Stimulated activated CD8-positive, alpha-beta memory T cell treated with anti-CD3 and anti-CD28 coated beads, Interleukin-2, amount 100 ng/mL, for 1 hour (primary cell): ENCODE measurements around the gene DDX17.
A peak's percentile ranks its signal among the peaks of the same experiment; 100 is the strongest.
"Not testable (repeated sequence)": the region's sequence is repeated elsewhere in the genome, so short reads cannot be mapped to it uniquely, and the experiment has no call there.

ENCODE experiments used
- DNase-seq, 2 donors: peaks; one replicate each; pipeline ENCODE4 v3.0.0-alpha.2; 2020; ENCODE audit warnings: low read depth in 2 of 2

The DDX17 gene

DNA sequence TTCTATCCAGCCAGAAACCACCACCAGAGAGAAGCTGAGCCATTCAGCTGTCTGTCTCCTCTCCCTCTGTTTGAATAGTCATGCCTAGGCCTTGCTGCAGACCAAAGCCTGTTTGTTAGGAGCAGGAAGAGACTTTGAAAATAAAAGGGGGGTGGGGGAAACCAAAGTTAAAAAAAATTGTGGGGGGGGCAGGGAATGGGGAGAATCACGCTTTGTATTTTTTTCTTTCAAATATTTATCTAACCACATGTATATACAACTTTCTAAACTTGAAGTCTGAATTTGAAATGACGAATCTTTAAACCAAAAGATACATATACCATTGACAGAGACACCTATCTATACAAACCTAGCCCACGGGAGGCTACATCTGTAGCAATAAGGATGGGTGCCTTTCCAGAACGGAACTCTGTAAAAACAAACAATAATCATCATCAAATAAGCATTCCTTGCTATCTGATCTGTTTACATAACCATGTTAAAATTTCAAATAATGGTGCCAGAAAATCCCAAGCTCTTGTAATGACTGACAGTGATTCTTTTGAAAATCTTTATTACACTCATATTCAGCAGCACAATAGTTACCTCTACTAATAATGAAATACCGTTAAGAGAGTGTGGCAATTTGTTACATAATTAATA lies 14.3 kb downstream of the DDX17 start:
- no peak for DNase-seq

DNA sequence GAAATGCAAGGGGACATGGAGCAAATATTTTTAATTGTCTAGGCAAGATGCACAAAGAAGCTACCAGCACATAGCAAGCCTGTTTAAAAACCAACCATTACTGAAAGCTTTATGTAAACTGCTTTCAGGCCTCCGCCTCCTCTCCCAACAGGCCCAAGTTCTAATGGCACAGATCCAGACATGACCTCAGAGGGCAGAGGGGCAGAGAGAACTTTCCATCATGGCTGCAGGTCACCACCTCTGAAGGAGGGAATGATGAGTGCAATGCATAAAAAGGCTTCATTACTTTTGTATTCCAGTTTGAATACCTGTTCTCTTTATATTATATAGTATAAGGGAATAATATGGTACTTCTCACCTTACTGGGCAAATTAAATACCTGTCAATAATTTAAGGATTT lies 15.2 kb downstream of the DDX17 start:
- DNase-seq = no peak

DNA sequence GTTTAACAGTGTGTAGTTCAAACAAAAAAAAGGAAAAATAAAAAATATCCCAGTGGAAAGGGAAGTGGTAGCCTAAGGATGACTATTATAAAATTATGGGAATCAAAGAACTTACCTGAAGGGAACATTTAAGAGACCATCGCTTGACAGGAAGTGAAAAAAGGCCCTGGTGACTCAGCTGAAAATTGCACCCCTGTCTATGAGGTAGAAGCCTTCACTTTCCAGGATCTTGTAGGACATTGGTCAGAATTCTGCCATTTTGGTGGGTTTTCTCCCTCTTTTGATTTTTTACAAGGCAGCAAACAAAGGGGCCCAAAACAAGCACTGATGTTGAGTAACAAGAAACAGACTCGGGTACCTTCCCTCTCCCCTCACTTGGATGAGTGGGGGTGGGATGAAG lies 15.6 kb downstream of the DDX17 start:
- no peak for DNase-seq

DNA sequence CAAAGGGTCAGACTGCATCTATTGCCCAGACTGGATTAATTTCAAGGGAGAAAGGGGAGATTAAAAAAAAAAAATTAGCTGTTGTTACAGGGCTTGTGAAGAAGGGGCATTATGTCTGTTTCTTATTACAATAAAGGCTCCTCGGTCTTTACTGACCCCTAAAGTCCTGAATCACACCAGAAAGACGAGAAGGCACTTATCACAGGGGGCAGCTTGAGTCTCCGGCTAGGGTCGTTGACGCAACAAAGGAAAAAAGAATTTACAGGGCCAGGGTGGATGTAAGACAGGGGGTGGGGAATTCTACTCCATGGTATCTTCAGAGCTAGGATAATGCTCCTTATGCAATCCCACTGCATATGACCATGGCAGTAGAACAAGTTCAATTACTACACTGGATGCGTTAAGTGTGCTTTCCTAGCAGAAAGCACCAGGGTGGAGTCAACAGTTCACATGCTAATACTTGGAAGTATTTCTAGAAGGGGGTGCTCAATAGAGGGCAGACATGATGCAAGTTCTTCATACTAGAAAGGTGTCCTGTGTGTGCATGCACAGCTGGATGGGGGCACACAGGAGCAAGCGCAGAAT lies 16.5 kb downstream of the DDX17 start:
- no peak for DNase-seq

DNA sequence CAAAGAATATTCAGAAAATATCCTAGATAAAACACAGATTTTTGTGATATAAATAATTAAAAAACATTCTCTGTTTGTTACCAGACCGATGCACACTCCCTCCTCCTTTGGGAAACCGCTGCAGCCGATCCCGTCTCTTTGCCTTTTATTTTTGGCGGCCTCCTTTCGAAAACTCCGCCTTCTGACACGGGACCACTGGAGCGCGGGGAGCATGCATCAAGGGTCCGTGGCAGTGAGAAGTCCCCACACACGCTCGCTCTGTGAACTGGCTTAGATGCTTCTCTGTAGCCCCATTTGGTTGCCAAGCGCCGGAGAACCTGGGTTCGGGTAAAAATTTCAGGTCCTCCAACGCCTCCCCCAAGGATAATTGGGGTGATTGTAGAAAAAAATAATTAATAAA lies 17.0 kb downstream of the DDX17 start:
- DNase-seq = no peak

DNA sequence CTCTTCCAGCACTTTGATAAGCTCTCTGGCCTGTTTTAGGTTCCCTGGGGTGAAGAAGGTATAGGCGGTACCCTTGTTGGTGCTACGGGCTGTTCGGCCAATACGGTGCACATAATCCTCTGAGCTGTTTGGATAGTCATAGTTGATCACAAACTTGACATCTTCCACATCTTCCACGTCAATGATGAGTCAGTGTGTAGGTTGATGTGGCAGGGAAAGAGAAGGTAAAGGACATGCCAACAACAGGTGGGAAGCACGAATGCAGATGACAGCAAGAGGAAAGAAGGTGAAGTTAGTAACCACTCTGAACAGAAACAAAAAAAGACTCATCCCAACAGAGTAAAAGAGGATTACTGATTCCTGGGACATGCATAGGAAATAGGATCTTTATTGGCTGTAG lies 18.2 kb downstream of the DDX17 start:
- DNase-seq = no peak

DNA sequence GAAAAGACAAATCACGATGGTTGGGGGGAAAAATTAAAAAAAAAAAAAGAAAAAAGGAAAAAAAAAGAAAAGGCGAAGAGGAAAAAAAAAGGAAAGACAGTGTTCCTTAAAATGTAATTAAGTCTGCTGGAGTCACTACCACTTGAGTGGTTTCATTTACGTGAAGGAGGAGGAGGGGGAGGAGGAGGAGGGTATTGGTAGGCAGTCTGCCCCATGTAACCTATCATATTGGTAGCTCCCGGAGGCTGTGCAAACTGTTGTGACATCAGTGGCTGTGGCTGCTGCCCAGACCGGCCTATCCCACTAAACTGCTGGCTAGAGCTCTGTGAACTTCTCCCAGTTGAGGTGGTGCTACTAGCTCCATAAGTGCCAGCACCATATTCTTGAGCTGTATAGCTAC lies 20.3 kb downstream of the DDX17 start:
- DNase-seq = no peak

DNA sequence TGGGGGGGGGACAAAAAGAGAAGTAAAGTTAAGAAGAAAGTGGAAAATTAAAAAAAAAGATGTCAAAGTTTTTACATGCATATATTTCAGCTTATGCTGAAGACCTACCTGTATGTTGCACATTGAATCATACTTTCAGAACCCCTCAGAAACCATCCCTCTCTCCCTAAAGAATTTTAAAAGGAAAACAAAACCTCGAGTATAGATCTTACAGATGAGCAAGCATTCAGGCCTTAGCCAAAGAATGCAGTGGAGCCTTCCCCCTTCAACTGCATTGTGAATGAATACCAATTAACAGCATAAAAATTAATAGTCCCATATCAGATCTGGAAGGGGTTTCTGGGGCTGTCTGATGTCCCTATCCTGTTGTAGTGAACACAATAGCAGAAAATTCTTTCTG lies 21.9 kb downstream of the DDX17 start:
- no peak for DNase-seq

DNA sequence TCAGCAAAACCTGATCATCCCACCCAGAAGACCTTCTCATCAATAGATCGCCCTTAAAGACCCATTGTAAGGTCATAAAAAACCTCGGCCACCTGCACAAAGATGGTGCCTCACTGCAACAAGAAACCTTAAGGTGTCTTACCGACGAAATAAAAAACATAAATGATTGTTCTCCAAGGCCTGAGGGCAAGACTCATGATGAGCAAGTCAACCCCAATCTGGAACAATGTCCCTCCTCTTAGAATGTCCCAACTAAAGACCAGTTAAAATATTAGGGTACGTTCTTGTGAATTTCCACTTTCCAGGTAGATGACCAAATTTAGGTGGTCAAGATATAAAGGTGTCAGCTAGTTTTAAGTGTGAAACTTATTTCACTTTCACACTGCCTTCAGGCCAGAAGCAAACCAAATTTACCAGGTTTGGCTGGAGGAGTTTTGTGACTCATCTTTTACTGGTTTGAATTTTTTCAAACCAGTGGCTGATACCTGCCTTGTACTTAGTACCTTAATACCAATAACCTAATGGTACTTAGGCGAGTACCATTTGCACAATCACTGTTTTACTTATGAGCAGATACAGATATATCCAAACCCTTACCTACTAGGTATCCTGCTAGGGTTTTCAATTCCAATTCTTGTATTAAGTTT lies 23.3 kb downstream of the DDX17 start:
- DNase-seq = no peak

DNA sequence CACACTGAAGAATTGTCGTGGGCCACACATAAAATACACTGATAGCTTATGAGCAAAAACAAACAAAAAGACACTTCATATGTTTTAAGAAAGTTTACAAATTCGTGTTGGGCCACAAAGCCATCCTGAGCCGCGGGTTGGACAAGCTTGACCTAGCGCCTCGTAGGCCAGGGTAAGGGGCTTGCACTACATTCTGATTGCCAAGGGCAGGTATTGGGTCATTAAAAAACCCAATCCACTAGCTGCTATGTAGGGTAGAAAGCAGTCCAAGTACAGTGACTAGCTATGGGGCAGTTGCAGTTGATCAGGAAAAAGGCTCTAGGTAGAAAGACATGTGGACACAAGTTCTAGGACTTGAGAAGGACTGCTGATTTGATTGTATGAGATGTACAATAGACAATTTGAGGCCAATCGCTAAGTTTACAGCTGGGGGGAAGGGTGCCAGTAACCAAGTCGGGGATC lies 24.2 kb downstream of the DDX17 start:
- DNase-seq = no peak

DNA sequence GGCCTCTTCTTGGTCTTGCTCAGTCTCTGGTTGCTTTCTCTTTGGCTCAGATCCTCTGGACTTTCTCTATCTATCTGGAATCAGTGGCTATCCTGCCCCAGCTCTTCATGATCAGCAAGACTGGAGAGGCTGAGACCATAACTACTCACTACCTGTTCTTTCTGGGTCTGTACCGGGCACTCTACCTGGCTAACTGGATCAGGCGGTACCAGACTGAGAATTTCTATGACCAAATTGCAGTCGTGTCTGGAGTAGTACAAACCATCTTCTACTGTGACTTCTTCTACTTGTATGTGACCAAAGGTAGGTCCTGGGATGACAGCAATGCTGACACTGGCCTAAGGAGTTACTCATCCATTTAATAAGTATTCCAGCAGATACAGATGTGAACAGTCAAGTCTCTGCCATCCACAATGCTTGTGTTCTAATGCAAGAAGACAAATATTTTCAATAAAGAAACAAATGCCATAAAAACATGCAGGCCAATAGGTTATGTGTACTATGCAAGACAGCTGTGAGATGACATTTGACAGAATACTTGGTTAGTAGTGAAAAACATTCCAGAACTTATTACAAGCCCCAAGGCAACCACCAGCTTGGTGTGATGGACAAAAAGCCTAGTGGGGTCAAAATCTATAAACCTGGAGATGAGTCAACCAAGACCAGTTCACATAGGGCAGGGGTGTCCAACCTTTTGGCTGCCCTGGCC lies 24.8 kb downstream of the DDX17 start:
- no peak for DNase-seq

DNA sequence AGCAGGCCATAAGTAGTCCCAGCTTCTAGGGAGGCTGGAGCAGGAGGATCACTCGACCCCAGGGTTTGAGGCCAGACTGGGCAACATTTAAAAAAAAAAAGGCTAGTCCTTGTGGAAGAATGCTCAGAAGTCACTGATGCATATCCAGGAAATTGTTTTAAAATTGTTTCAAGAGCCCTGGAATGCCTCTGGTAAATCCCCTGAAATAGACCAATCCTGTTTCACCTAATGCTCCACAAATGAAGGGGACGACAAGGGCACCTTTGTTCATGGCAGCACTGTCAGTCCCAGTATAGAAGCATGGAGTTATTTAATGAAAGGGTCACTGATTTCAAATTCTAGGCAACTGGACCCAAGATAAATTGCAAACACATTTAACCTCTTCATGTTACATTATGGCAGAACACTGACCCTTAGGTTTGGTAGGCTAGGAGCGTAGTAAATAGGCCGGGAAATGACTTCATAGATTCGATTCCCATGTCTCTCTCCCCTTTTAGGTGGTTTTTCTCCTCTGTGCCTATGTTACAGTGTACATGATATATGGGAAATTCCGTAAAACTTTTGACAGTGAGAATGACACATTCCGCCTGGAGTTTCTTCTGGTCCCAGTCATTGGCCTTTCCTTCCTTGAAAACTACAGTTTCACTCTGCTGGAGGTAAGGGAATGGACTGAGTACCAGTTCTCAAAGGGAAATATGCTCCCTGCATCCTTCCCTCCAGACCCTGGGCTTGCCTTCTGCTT lies 26.8 kb downstream of the DDX17 start:
- DNase-seq = no peak

DNA sequence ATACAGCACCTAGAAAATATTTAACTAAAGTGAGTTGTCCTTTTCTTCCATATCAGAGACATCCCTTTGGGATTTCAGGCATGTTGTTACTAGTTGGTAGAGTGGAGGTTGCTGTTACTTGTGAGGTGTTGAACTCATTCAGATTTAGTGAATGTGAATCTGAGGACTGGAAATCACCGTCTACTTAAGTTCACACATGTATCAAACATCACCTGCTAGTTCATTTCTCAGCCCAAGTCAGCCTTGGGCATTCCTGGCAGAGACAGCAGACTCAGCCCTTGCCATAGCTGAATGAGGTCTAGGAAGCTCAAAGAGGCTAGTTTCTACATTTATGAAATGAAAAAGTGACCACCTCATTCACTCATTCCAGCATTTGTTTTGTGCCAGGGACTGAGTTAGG lies 28.5 kb downstream of the DDX17 start:
- no peak for DNase-seq

DNA sequence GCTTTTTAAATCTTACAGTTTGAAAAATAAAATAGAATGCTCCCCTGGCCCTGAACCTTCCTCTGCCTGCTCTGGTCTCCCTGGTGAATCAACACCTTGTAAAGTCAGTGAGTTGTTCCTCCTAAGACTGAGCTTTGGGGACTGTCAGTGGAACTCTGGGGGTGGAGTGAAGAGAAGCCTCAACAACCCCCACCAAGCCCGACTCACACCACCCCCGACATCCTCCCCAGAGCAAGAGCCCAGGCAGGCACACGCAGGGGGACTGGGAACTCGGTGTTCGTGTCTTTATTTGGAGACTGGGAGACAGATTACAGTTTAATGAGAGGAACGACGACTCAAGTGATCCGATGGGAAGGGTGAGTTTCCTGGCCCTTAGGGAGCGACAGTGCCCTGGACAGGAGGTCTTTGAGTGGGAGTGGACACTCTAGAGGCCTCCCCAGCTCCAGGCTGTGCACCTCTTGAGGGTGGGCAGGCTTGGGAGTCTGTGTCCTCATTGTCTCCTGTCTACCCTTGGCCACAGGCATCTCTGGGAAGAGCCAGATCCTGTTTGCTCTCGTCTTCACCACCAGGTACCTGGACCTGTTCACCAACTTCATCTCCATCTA lies 32.0 kb downstream of the DDX17 start:
- no peak for DNase-seq

DNA sequence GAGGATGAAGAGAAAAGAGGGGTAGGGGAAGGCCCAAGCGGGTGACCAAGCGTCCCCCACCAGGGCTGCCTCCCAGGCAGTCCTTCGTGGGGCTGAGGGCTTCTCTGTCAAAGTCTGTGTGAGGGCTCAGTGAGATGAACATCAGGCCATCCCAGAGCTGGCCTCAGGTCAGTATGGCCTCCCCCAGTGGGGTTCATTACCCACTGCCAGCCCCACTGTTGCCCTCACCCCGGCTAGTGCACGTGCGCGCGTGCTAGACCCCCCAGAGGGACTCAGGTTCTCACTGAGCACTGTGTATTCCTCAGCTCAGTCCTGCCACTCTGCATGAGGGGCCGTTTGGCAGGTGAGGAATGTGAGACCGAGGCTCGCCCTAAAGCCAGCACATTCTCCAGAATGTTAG lies 34.9 kb downstream of the DDX17 start:
- no peak for DNase-seq

DNA sequence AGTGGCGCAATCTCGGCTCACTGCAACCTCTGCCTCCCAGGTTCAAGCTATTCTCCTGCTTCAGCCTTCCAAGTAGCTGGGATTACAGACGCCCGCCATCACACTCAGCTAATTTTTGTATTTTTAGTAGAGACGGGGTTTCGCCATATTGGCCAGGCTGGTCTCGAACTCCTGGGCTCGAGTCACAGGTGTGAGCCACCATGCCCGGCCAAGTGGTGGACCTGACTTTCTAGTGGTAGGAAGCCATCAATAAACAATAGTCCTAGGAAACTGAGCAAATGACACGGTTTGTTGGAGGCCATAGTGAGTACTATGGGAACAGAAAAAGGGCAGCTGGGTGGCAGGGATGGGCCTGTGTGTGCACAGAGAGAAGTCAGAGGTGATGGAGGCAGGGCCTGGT lies 35.9 kb downstream of the DDX17 start:
- DNase-seq = not testable (repeated sequence)

DNA sequence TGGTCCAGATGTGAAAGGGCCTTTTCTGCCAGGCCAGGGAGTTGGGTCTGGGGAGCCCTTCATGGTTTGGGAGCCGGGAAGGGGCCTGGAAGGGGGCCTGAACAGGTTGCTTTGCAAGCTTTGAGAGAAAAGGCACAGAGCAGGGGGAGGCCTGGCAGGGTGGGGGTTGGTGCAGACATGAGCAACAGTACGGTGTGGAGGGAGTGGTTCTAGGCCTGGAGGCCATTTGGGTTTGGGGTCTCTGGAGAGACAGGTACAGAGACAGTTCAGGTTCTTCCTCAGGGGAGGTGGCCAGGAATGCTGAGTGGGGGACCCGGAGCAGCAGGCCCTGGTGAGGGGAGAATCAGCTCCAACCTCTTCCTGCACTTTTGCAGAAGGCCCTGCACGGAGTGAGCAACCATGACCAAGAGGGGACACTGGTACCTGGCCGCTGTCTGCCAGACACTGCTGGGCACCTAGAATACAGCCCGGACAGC lies 36.8 kb downstream of the DDX17 start:
- DNase-seq = no peak

DNA sequence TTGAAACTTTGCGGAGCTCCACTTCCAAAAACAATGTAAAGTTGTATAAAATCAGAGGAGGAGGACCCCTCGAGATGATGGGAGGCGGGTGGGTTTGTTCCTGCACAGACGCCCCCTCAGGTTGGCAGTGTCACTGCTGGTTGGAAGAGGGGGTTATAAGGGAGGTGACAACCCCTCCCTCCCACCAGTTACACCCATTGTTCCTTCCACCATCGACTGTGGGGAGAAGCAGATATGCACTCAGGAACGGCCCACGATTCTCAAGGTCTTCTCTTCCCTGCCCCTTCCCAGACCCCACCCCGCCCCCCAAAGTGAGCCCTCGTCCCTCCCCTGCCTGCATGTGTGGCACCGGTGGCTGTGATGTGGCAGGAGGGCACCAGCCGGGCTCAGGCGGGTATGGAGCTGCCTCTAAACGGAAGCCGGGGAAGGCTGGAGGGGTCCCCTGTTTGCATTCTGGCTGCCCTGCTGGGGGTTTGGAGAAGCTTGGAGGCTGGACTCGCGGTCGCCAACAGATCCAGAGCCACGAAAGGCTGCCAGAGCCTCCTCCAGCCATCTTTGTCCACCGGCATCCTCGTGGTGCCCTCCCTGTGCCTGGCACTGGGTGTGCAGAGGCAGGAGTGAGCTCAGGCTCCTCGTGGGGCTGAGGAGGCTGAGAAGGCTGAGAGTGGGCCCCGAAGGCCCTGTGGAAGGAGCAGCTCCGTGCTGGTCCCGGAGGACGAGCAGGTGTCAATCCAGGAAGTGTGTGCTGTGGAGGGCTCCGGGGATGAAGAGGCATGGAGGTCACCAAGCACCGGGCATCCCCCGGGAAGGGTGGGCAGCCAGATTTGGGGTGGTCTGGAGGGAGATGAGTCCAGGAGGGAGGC lies 37.4 kb downstream of the DDX17 start:
- no peak for DNase-seq

DNA sequence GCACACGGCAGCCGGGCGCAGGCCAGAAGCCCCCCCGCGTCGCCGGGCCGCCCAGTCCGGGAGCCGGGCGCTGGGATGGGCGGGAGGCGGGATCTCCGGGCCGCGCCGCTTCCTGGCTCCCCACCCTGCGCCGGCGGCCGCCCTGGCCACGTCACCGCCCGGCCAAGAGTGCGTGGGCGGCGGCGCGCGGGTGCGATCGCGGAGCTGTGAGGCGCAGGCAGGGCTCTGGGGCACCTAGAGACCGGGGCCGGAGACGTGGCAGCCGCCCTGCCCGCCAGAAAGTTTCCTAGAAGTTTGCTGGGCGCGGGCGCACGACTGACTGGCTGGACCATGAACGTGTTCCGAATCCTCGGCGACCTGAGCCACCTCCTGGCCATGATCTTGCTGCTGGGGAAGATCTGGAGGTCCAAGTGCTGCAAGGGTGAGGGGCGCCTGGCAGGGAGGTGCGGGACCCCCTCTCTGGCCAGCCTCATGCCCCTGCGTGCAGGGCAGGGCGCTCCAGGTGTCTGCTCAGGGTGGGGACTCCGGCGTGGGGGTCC lies 38.1 kb downstream of the DDX17 start, which contains the start of gene KDELR3:
Gene KDELR3, plus strand, starts transcription at position 193 of the 539 bp plus-strand sequence. Its CDS starts 138 bp downstream, at position 331.
- peak in 1 of 2 donors; percentile 13 for DNase-seq

DNA sequence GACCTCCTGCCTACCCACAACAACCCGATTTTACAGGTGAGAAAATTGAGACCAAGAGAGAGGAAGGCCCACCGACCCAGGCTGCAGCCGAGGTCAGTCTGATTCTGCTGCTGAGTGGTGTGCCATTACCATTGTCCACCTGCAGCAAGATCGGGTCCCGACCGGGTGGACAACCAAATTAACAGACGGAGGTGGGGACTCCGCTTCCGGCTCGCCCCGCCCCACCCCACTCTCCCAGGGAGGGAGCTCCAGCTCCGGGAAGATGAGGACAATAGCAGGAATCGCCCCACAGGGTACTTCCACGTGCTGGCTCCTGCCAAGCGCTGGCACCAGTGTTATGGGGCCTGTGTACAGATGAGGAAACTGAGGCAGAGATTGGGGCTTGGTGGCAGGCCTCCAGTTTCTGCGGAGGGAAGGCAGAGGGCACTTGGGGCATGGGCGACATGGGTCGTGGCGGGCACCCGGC lies 38.6 kb downstream of the DDX17 start:
- no peak for DNase-seq
